DMS 273 treated with DMSO at 0.1 percent for 48 hours (cell line): ENCODE data around the gene TNFRSF9.
A peak's percentile ranks its signal among the peaks of the same experiment; 100 is the strongest.
"Not testable (repeated sequence)": the region's sequence is repeated elsewhere in the genome, so short reads cannot be mapped to it uniquely, and the experiment has no call there.

Source experiments
- DNase-seq: peaks from one replicate; lab custom pipeline; 2025; lab: John Stamatoyannopoulos, UW

TNFRSF9 gene

DNA sequence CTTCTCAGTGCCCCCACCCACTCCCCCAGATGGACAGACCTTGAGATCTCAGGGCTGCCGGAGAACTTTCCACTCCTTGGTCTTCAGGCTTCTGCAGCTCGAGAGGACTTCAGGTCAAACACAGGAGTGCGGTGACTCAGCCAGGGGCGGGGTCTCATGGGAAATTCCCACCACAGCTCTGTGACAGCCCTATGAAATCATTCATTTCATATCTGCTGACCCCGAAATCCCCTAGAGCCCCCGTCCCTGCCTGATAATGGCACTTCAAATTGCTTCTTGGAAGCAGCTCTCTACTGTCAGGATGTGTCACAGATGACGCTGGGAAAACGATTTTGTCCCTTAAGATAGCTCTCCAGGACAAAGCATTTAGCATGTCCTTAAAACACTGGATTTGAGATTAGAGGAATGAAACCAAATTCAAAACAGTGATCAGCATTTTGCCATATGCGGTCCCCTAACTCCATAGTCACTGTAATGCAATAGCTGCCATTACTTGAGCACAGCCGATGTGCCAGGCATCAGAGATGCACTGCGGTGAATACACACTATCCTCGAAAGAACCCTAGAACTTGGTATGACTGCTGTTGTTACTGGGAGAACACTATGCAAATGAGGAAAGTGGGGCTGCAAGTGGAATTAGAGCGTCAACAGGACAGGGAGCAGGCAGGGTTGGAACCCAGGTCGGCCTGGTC lies at the start of gene TNFRSF9:
TNFRSF9 (minus strand) TSS at position 95 of the 692 bp plus-strand sequence. CDS start 845 bp downstream, outside the sequence.
- DNase-seq: no peak

DNA sequence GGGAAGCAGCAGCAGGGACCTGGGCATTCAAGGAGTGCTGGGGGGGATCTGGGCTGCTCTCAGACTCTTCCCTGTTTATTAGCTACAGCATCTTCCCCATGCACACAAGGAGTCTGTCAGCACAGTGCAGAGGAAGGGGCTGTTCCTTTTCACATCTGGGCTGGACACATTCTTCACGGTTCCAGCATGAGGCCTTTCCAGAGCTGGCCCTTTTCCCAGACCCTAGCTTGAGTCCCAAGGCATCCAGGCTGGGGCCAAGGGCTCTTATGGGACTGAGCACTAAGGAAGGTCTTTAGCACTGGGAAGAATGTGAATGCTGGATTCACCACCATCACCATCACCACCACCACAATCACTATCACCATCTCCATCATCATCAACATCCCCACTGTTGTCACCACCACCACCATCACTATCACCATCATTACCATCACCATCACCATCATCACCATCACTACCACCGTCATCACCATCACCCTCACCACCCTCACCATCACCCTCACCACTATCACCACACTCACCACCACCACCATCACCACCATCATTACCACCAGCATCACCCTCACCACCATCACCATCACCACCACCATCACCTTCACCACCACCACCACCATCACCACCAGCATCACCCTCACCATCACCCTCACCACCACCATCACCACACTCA lies 49.3 kb upstream of the TNFRSF9 start:
- no peak for DNase-seq

DNA sequence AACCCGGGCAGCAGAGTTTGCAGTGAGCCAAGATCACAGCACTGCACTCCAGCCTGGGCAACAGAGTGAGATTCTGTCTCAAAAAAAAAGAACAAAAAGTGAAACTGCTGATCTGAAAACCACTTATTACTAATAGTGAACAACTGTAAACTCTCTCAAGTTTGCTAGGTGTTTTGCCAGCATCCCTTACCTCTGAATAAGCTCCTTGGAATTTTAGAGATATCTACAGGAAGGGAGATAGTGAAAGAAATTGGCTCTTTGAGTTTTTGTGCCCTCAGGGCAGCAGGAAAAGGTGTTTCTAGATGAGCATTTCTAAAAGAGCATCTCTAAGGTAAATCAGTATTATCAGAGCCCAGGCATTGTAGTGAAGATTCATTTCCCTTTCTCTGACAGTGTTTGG lies 47.9 kb upstream of the TNFRSF9 start:
- no peak for DNase-seq

DNA sequence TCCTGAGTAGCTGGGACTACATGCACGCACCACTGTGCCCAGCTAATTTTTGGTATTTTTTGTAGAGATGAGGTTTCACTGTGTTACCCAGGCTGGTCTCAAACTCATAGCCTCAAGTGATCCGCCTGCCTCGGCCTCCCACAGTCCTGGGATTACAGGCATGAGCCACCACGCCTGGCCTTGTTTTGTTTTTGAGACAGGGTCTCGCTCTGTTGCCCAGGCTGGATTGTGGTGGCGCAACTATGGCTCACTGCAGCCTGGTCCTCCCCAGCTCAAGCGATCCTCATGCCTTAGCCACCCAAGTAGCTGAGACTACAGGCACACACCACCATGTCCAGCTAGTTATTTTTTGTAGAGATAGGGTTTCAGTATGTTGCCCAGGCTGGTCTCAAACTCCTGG lies 46.9 kb upstream of the TNFRSF9 start:
- DNase-seq: no peak

DNA sequence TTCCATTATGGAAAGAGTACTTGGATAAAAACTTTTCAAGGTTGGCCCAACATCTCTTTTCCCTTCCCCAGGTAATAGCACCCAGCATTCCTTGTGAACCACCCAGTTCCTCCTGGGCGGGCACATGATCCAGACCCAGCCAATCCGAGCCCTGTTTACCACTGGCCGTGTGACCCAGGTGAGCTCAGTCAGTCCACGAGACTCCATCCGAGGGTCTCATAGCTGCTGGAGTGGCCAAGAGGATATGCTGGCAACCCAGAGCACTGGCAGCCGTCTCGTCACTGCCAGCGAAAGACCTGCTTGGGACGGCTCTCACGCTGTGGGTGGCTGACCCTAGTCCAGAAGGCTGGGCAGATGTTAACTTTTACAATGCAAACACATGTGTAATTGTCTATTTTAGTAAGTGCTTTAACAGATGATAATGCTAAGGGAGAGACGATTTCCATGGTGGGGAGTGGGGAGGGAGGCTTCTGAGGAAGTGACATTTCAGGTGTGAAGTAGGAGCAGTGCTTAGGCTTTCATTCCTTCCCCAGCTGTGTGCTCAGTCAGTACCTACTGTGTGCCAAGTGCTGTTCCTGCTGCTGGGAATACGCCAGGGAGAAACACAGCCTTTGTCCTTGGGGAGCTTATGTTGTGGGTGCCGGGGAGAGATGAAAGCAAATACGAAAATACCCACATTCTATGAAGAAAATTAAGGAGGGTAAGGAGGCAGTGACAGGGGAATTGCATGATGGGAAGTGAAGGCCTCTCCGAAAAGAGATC lies 45.4 kb upstream of the TNFRSF9 start:
- DNase-seq: no peak

DNA sequence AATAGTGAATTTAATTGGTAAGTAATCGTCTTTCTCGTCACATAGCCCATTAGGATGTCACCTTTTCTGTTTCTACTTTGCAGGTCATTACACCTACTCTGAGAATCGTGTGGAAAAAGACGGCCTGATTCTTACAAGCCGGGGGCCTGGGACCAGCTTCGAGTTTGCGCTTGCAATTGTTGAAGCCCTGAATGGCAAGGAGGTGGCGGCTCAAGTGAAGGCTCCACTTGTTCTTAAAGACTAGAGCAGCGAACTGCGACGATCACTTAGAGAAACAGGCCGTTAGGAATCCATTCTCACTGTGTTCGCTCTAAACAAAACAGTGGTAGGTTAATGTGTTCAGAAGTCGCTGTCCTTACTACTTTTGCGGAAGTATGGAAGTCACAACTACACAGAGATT lies 44.2 kb upstream of the TNFRSF9 start:
- DNase-seq: no peak

DNA sequence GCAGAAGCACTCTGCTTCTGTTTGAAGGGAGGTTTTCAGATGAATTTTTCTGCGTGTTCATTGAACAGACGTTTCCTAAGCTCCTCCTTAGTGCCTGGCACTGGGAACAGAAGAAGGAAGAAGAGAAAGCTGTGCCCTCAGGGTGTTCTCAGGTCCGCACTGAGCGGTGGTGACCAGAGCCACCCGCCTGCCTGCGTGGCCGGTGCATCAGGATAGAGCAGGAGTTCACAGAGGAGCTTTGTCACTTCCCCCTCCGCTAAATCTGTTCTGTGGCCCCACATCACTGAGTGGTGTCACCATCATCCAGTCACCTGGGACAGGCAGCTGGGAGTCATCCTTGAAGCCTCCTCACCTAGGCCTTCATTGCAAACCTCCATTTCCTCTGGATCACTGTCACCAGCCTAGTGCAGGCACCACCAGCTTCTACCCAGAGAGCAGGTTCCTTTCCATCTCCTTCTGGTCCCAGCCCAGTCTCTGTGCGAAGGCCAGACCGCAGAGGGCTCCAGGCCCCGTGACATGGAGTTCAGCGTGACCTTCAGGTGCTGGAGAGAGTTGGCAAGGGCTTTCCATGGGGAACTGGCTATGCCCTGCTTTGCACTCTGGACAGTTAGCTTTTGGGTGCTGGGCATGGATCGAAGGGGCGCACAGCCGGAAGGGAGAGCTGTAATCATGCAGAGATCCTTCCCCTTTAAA lies 42.6 kb upstream of the TNFRSF9 start:
- no peak for DNase-seq

DNA sequence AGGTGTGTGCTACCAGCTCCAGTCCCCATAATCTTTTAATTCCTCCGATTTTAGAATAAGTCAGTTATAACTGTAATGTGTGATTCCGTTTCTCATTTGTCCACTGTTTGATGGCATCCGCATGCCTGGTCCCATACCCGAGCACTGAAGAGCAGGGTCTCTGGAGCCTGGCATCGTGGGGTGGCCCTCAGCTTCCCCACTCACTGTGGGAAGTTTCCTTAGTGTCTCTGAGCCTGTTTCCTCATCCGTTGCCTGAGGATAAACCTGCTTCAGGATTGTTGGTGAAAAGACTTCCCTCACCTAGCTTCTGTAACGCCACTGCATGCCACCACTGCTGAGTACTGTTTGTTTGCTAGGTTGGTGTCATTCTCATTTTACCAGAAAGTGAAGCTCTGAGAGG lies 40.3 kb upstream of the TNFRSF9 start:
- no peak for DNase-seq

DNA sequence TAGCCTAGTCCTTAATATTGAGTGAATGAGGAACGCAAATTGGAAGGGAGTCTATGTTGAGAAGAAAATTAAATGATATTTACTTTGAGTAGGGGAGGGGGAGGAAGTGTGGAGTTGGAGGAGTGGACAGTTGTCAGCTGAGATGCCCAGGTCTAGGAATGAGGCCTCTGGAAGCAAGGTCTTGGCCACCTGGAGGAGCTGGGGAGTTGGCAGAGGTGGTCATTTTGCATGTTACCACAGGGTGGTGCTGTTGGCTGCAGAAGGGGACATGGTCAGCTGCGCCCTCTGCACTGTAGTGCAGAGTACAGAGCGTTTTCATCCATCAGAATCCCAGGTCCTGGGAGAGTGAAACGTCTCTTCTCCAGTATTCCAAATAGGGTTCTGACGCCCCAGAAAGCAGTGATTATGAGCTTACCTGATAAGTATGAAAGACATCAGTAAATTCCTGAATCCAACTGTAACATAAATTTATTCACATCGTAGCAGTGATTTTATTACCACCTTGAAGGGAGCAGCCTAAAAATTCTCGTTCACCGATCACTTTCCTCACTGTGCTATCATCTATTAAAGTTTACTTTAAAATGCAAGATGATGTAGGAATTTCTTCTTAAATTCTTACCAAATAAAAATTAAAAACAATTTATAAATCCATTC lies 34.7 kb upstream of the TNFRSF9 start:
- peak; percentile 27 for DNase-seq

DNA sequence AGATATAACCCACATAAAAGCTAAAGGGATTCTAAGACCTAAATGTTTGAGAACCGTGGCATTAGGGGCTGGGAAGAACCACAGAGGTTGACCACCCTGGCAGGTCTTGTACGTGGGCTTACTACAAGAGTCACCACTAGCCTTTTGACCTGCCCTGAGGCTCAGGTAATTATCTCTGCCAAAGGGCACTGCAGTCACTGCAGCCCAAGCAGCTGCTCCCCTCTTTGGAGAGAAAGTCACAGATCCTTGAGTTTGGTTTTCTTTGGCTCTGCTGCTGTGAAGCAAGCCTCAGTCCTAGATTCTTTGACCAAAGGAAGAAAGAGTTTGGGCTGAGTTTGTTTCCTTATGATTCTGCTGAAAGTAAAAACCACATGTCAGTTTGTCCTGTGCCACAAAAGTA lies 32.4 kb upstream of the TNFRSF9 start:
- no peak for DNase-seq

DNA sequence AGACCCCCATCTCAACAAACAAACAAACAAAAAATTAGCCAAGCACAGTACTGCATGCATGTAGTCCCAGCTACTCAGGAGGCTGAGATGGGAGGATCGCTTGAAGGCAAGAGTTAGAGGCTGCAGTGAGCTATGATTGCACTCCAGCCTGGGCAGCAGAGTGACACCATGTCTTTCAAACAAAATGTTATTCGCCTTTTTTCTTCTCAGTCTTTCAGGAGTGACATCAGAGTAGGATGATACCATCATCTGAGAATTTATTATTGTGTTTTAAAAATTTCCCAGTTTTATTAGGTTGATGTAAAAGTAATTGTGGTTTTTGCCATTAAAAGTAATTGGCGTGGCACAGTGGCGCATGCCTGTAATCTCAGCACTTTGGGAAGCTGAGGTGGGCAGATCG lies 31.6 kb upstream of the TNFRSF9 start:
- no peak for DNase-seq

DNA sequence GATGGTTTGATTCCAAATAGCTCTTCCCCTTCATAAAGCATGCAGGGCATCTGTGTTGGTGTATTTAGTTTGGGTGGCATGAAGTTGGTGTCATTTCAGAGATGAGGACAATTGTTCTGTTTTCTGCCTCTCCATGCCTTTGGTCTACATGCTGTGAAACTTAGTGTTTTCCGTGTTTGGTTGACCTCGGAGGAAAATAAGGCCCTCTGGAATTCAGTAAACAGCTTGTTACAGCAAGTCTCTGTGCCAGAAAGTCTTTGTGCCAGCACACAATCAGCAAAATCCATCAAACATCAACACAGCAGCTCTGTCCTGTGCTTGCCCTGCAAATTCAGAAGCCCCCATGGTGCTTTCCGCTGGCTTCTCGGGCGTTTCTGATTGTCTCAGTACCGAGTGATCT lies 30.4 kb upstream of the TNFRSF9 start:
- no peak for DNase-seq

DNA sequence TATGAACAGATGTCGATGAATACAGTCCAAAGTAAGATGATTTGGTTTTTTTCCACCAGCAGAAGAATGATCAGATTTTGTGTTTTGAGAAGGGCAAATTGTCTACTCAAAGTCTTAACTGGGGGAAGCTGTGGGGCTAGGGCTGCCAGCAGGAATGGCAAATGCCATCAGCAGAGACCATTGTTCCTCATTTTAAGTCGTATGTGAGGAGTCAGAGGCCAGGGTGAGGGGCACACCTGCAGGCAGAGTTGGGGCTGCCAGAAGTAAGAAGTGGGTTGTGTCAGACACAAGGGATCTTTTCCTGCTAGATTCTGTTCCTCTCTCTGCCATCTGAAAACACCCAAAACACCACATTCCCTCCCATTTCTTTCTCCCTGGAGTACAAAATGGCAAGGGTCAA lies 29.6 kb upstream of the TNFRSF9 start:
- no peak for DNase-seq

DNA sequence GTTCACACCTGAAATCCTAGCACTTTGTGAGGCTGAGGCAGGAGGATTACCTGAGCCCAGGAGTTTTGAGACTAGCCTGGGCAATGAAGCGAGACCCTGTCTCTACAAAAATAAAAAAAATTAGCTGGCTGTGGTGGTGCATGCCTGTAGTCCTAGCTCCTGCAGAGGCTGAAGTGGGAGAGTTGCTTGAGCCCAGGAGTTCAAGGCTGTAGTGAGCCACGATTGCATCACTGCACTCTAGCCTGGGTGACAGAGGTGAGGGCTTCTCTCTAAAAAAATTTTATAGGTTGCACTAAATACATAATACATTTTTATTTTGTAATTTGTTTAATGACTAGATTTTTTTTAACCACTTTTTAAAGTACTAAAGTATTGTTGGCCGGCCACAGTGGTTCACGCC lies 27.0 kb upstream of the TNFRSF9 start:
- DNase-seq: no peak

DNA sequence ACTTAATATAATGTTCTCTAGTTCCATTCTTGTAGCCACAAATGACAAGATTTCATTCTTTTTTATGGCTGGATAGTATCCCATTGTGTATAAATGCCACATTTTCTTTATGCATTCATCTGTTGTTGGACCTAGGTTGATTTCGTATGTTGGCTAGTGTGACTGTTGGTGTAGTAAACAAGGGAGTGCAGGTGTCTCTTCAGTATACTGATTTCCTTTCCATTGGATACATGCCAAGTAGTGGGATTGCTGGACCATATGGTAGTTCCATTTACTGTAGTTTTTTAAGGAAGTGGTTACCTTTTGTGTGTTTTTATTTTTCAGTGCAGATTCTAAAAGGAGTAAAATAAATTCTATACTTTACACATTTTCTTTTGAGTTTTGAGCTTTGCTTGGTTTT lies 26.6 kb upstream of the TNFRSF9 start:
- DNase-seq: peak; percentile 5

DNA sequence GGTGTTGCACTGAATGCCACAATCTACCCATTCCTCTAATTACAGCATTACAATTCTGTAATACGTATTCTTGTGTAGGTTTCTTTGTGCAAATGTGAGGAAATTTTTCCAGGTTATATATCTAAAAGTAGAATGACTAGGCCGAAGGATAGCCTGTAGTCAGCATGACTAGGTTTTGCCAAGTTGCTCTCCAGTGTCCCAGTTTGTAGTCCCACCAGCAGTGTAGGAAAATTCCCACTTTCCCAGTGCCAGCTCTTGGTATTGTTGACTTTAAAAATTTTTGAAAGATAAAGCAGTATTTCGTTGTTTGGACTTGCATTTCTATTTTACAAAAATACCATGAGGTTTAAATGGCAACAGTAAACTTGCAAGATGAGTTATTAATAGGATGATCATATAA lies 23.8 kb upstream of the TNFRSF9 start:
- DNase-seq: no peak

DNA sequence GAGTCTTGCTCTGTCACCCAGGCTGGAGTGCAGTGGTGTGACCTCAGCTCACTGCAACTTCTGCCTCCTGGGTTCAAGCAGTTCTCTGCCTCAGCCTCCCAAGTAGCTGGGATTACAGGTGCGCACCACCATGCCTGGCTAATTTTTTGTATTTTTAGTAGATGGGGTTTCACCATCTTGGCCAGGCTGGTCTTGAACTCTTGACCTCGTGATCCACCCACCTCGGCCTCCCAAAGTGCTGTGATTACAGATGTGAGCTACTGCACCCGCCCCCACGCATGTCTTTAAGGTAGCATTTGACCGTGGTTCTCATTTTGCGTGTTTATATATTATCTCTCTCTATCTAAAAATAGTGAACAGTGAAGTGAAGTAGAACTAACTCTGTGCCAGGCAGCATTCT lies 23.2 kb upstream of the TNFRSF9 start:
- DNase-seq: not testable (repeated sequence)

DNA sequence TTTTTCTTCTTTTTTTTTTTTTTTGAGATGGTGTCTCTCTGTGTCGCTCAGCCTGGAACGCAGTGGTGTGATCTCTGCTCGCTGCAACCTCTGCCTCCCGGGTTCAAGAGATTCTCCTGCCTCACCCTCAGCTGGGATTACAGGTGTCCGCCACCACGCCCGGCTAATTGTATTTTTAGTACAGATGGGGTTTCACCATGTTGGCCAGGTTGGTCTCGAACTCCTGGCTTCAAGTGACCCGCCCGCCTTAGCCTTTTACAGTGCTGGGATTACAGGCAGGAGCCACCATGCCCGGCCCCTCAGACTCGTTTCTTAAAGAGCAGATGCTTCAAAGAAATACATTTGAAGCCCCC lies 22.7 kb upstream of the TNFRSF9 start:
- not testable (repeated sequence) for DNase-seq

DNA sequence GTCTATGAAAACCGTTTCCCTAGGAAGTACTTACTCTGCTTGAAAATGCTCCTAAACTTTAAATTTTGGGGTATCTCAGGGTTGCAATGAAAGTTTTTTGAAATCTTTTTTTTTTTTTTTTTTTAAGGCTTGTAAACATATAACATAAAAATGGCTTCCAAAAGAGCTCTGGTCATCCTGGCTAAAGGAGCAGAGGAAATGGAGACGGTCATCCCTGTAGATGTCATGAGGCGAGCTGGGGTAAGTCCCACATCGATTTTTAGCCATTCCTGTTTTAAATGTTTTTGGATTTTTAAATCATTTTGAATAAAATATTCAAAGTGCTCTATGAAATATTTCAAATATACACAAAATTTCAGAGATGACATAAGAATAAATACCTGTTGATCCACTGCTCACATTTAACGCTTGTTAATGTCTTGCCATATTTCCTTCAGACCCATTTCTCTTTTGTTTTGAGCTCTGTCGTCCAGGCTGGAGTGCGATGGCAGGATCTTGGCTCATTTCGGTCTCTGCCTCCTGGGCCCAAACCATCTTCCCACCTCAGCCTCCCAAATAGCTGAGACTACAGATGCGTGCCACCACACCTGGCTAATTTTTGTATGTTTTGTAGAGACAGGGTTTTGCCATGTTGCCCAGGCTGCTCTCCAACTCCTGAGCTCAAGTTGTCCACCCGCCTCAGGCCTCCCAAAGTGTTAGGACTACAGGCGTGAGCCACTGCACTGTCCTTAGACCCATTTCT lies 22.2 kb upstream of the TNFRSF9 start:
- no peak for DNase-seq

DNA sequence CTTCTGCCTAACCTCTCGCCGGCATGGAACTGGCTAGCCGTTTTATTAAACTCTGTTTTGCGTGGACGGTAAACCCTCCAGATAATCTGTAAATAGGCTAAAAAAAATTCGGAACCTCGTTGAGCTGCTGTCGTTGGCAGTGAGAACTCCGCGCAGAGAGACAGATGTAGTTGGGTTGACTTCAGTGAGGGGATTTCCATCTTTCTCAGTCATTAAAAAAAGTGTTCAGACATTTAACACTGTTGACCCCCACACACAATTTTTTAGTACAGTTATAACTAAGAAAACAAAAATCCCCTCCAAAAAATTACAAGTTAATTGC lies 21.3 kb upstream of the TNFRSF9 start:
- no peak for DNase-seq

DNA sequence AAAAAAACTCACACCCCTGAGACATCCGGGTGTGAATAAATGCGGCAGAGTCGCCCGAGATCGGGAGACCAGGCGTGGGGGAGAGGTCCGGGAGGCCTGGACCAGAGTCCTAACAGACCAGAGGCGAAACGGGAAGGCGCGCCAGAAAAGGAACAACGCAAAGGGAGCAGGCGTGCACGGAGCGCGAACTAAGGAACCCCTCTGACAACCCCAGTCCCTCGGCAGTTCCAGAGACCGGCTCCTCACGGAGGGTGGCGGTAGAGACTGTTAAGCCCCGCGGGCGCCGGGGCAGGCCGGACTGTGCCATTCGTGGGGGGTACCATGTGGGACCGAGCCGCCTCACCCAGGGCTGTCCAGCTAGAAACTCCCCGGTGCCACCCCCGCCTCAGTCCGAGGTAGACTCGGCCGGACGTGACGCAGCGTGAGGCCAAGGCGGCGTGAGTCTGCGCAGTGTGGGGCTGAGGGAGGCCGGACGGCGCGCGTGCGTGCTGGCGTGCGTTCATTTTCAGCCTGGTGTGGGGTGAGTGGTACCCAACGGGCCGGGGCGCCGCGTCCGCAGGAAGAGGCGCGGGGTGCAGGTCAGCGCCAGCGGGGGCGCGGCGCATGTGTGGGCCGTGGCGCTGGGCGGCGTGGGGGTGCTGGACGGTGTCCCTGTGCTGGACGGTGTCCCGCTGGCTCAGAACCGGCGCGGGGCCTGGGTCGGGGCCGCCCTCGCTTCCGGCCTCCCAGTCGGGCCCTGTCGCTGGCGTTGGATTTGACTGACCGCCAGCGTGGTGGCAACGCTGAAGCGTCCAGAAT lies 20.8 kb upstream of the TNFRSF9 start, which contains the start of gene PARK7:
PARK7 (plus strand) TSS at position 496 of the 798 bp plus-strand sequence. CDS start 1,075 bp downstream, outside the sequence.
- peak; percentile 95 for DNase-seq
